Prostate gland (tissue), 2 donors: ENCODE data around the gene TSPAN33.
"Not testable (repeated sequence)": the region's sequence is repeated elsewhere in the genome, so short reads cannot be mapped to it uniquely, and the experiment has no call there.

ENCODE experiments used
- POLR2A ChIP-seq: fragments of 450-650 bp; IDR thresholded peaks from one replicate; pipeline ENCODE4 v1.6.1; 2016; ENCODE audit warnings: antibody characterized with exemption, mild to moderate bottlenecking
- TF ChIP-seq, protein P1 (sequence below), 4 experiments: fragments of 200-600 bp in 2 of 4; fragments of 450-650 bp in 2 of 4; sonication (generic) in 2 of 4; IDR thresholded peaks; 1 replicate in 3 of 4; 2 replicates in 1 of 4; pipeline ENCODE4 v1.5.1; 2016 to 2019; ENCODE audit warnings: antibody characterized with exemption in 4 of 4, mild to moderate bottlenecking in 2 of 4, moderate library complexity in 2 of 4

DNA sequence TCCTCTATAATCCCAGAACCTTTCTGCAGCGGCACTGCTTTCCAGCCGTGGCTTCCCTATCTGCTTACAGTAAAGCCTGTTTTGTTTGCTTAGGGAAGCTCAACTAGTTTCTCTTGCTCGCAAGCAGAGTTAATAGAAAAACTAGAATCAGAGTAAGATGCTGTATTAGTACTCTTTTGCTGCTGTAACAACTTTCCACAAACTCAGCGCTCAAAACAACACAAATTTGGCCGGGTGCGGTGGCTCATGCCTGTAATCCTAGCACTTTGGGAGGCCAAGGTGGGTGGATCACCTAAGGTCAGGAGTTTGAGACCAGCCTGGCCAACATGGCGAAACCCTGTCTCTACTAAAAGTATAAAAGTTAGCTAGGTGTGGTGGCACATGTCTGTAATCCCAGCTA lies 29.4 kb downstream of the TSPAN33 start:
- not testable (repeated sequence) for TF ChIP-seq POLR2A
- TF ChIP-seq, protein P1, sequence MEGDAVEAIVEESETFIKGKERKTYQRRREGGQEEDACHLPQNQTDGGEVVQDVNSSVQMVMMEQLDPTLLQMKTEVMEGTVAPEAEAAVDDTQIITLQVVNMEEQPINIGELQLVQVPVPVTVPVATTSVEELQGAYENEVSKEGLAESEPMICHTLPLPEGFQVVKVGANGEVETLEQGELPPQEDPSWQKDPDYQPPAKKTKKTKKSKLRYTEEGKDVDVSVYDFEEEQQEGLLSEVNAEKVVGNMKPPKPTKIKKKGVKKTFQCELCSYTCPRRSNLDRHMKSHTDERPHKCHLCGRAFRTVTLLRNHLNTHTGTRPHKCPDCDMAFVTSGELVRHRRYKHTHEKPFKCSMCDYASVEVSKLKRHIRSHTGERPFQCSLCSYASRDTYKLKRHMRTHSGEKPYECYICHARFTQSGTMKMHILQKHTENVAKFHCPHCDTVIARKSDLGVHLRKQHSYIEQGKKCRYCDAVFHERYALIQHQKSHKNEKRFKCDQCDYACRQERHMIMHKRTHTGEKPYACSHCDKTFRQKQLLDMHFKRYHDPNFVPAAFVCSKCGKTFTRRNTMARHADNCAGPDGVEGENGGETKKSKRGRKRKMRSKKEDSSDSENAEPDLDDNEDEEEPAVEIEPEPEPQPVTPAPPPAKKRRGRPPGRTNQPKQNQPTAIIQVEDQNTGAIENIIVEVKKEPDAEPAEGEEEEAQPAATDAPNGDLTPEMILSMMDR (IDR thresholded peaks at IDR 0.05) = not testable (repeated sequence)
